8988T (cell line): ENCODE measurements around the gene ANKDD1A.

Experiments used
- DNase-seq: peaks from one replicate; pipeline ENCODE4 v3.0.0; 2011

The ANKDD1A gene

GRCh38 chr15:64911311-64912186 is at the start of gene ANKDD1A:
TSS of gene ANKDD1A (plus strand) at chr15:64911902. CDS start at chr15:64911931, 29 bp downstream.
- DNase-seq, result peak; percentile 84

GRCh38 chr15:64861960-64862359 is 49.7 kb upstream of the ANKDD1A start:
- DNase-seq, result no peak

- no peak for DNase-seq
These were observed 49.3 kb upstream of the ANKDD1A start for GRCh38 chr15:64862408-64862807.

- DNase-seq, result no peak
These were observed 47.6 kb upstream of the ANKDD1A start for GRCh38 chr15:64864068-64864467.

- no peak for DNase-seq
These were observed 46.3 kb upstream of the ANKDD1A start for GRCh38 chr15:64865126-64865997.

- no peak for DNase-seq
These were observed 45.6 kb upstream of the ANKDD1A start for GRCh38 chr15:64865998-64866520.

- DNase-seq, result no peak
These were observed 42.2 kb upstream of the ANKDD1A start for GRCh38 chr15:64869501-64869900.

- DNase-seq, result no peak
These were observed 41.3 kb upstream of the ANKDD1A start for GRCh38 chr15:64870353-64870752.

GRCh38 chr15:64875641-64876223 is 36.0 kb upstream of the ANKDD1A start:
- no peak for DNase-seq

- DNase-seq, result no peak
These were observed 34.3 kb upstream of the ANKDD1A start for GRCh38 chr15:64877435-64877834.

- DNase-seq, result no peak
These were observed 33.0 kb upstream of the ANKDD1A start for GRCh38 chr15:64878705-64879104.

GRCh38 chr15:64883100-64883581 is 28.6 kb upstream of the ANKDD1A start:
- no peak for DNase-seq

- DNase-seq, result peak; percentile 48
These were observed 27.6 kb upstream of the ANKDD1A start for GRCh38 chr15:64883997-64884511.

GRCh38 chr15:64884679-64885078 is 27.0 kb upstream of the ANKDD1A start:
- DNase-seq, result no peak

- DNase-seq, result no peak
These were observed 23.4 kb upstream of the ANKDD1A start for GRCh38 chr15:64888336-64888735.

- no peak for DNase-seq
These were observed 20.1 kb upstream of the ANKDD1A start for GRCh38 chr15:64891561-64891960.

- DNase-seq, result no peak
These were observed 18.8 kb upstream of the ANKDD1A start for GRCh38 chr15:64892847-64893403.

- DNase-seq, result no peak
These were observed 18.0 kb upstream of the ANKDD1A start for GRCh38 chr15:64893481-64894394.

GRCh38 chr15:64894395-64895056 is 17.2 kb upstream of the ANKDD1A start:
- DNase-seq, result no peak

GRCh38 chr15:64895285-64896065 is 16.2 kb upstream of the ANKDD1A start:
- DNase-seq, result no peak
